Liver (tissue), 9 donors: Measurements from ENCODE around the gene KCP. TPM values are rescaled to one million over a fixed set of nuclear protein-coding genes. Genes with fewer than 3 reads are reported as not detected.

Experiments
- DNase-seq: peaks from one replicate; pipeline ENCODE4 v3.0.0-alpha.2; 2017; ENCODE audit warnings: low spot score
- H3K27ac ChIP-seq, 2 donors: one replicate each; pipeline ENCODE4 v1.7.0; 2013; ENCODE audit warnings: inconsistent platforms in 2 of 2, low read length in 2 of 2, control low read depth in 1 of 2, low read depth in 1 of 2, mild to moderate bottlenecking in 1 of 2
- H3K27me3 ChIP-seq, 4 donors: one replicate each; pipeline versions ENCODE4 v1.6.1 to v1.7.0; 2013; ENCODE audit warnings: low read length in 3 of 4, inconsistent platforms in 1 of 4, mild to moderate bottlenecking in 1 of 4, moderate library complexity in 1 of 4; ENCODE audit not compliant: control insufficient read depth in 4 of 4, insufficient read depth in 4 of 4
- H3K36me3 ChIP-seq, 4 donors: one replicate each; pipeline versions ENCODE4 v1.6.1 to v1.7.0; 2013; ENCODE audit warnings: low read length in 3 of 4, mild to moderate bottlenecking in 3 of 4, low read depth in 1 of 4, moderate library complexity in 1 of 4; ENCODE audit not compliant: control insufficient read depth in 4 of 4, insufficient read depth in 3 of 4
- H3K4me1 ChIP-seq, 4 donors: one replicate each; pipeline versions ENCODE4 v1.6.1 to v1.7.0; 2013; ENCODE audit warnings: low read length in 3 of 4, mild to moderate bottlenecking in 3 of 4, moderate library complexity in 1 of 4; ENCODE audit not compliant: control insufficient read depth in 4 of 4, insufficient read depth in 4 of 4
- H3K4me3 ChIP-seq, 3 donors: one replicate each; pipeline versions ENCODE4 v1.6.1 to v1.7.0; 2013; ENCODE audit warnings: low read length in 3 of 3, control low read depth in 1 of 3, low read depth in 1 of 3, mild to moderate bottlenecking in 1 of 3
- H3K9ac ChIP-seq, 2 donors: one replicate each; pipeline ENCODE4 v1.7.0; 2013; ENCODE audit warnings: low read length in 2 of 2, mild to moderate bottlenecking in 2 of 2, moderate library complexity in 2 of 2, control low read depth in 1 of 2, low read depth in 1 of 2
- H3K9me3 ChIP-seq, 4 donors: one replicate each; pipeline versions ENCODE4 v1.6.1 to v1.7.0; 2013; ENCODE audit warnings: low read length in 3 of 4; ENCODE audit not compliant: control insufficient read depth in 4 of 4
- ATF3 ChIP-seq: IDR thresholded peaks from 2 replicates; pipeline ENCODE4 v1.6.1; 2016; ENCODE audit warnings: antibody characterized with exemption
- CTCF ChIP-seq: fragments of 150-350 bp; IDR thresholded peaks from 2 replicates; pipeline ENCODE4 v1.5.1; 2017; ENCODE audit warnings: improper control_type of control experiment, low read depth, low read length; ENCODE audit not compliant: missing input control
- EGR1 ChIP-seq, 2 donors: IDR thresholded peaks; 2 replicates each; pipeline ENCODE4 v1.6.1; 2016 to 2018; ENCODE audit warnings: antibody characterized with exemption in 2 of 2, low read depth in 2 of 2
- FOXA1 ChIP-seq: IDR thresholded peaks from 2 replicates; pipeline ENCODE4 v1.6.1; 2016; ENCODE audit warnings: antibody characterized with exemption
- FOXA2 ChIP-seq: IDR thresholded peaks from 2 replicates; pipeline ENCODE4 v1.6.1; 2016; ENCODE audit warnings: antibody characterized with exemption
- GABPA ChIP-seq, 2 donors: IDR thresholded peaks in 1 of 2; conservative IDR thresholded peaks in 1 of 2; 2 replicates each; pipeline ENCODE4 v1.6.1; 2016; ENCODE audit warnings: antibody characterized with exemption in 2 of 2, mild to moderate bottlenecking in 1 of 2, moderate library complexity in 1 of 2
- HNF4A ChIP-seq, 2 donors: conservative IDR thresholded peaks; 2 replicates each; pipeline ENCODE4 v1.6.1; 2016; ENCODE audit warnings: antibody characterized with exemption in 2 of 2, mild to moderate bottlenecking in 2 of 2
- HNF4G ChIP-seq: IDR thresholded peaks from 2 replicates; pipeline ENCODE4 v1.6.1; 2016; ENCODE audit warnings: antibody characterized with exemption
- JUND ChIP-seq, 2 donors: IDR thresholded peaks; 2 replicates each; pipeline ENCODE4 v1.6.1; 2016; ENCODE audit warnings: antibody characterized with exemption in 2 of 2
- MAX ChIP-seq: IDR thresholded peaks from 2 replicates; pipeline ENCODE4 v1.6.1; 2016; ENCODE audit warnings: antibody characterized with exemption
- NR2F2 ChIP-seq: IDR thresholded peaks from 2 replicates; pipeline ENCODE4 v1.6.1; 2016; ENCODE audit warnings: antibody characterized with exemption
- RAD21 ChIP-seq, 2 donors: IDR thresholded peaks; 2 replicates each; pipeline ENCODE4 v1.6.1; 2016; ENCODE audit warnings: antibody characterized with exemption in 2 of 2, mild to moderate bottlenecking in 2 of 2
- REST ChIP-seq: IDR thresholded peaks from 2 replicates; pipeline ENCODE4 v1.6.1; 2016; ENCODE audit warnings: antibody characterized with exemption, mild to moderate bottlenecking
- RXRA ChIP-seq, 2 donors: IDR thresholded peaks; 2 replicates each; pipeline ENCODE4 v1.6.1; 2017 to 2018; ENCODE audit warnings: antibody characterized with exemption in 2 of 2, mild to moderate bottlenecking in 1 of 2
- SP1 ChIP-seq: IDR thresholded peaks from 2 replicates; pipeline ENCODE4 v1.6.1; 2018; ENCODE audit warnings: antibody characterized with exemption, mild to moderate bottlenecking
- TAF1 ChIP-seq: conservative IDR thresholded peaks from 2 replicates; pipeline ENCODE4 v1.6.1; 2016; ENCODE audit warnings: antibody characterized with exemption, mild to moderate bottlenecking
- YY1 ChIP-seq: IDR thresholded peaks from 2 replicates; pipeline ENCODE4 v1.6.1; 2016; ENCODE audit warnings: antibody characterized with exemption, mild to moderate bottlenecking
- ZBTB33 ChIP-seq: IDR thresholded peaks from 2 replicates; pipeline ENCODE4 v1.6.1; 2016; ENCODE audit warnings: antibody characterized with exemption
- WGBS: extraction: QIAGEN DNeasy Blood & Tissue Kit; methylation state at CpG from one replicate; pipeline ENCODE4 v1.1.7; 2013; 5-methylcytosine and 5-hydroxymethylcytosine counted together
- polyA plus RNA-seq, 2 donors: library from polyadenylated mRNA; stranded (reverse) in 1 of 2; unstranded in 1 of 2; fragments of 200-250 nt in 1 of 2; fragments of >200 nt in 1 of 2; fragmentation: Nextera tagmentation in 1 of 2; extraction: Ambion mirVana in 1 of 2; gene quantifications; one replicate each; pipeline versions ENCODE4 v1.2.1 to v1.2.3, GENCODE V29; 2013 to 2015
- total RNA-seq, 2 donors: library from RNA; depleted of rRNA; stranded (reverse); fragments of >200 nt; gene quantifications; one replicate each; pipeline ENCODE4 v1.2.3, GENCODE V29; 2014
- donor health status: healthy.
- donor health status: healthy.
- donor health status: healthy.
- donor health status: healthy.
- donor health status: healthy.

Gene KCP
- total and polyA plus RNA-seq, 4 donors = 0.02 to 0.08 (median 0.05) TPM; not detected in 1

GRCh38 chr7:128881458-128882125, 28.9 kb downstream of the KCP start:
- H3K9me3 ChIP-seq = no peaks in the 10 kb centered on the region
- WGBS = 91% methylated on average over 10 of the region's 10 CpGs
- no peaks in the 10 kb centered on the region for H3K27me3 ChIP-seq
- H3K36me3 ChIP-seq = no peaks in the 10 kb centered on the region
- no peak overlapping the region for H3K27ac ChIP-seq
- no peak for DNase-seq
- peaks cover 0 to 7% (median 0%) of the 10 kb centered on the region in 4 donors for H3K4me1 ChIP-seq
- H3K4me3 ChIP-seq = no peak overlapping the region
- no peak for TF ChIP-seq EGR1 (IDR thresholded peaks at IDR 0.05; ENCODE audit: low read depth in 2 of 2)
- no peak for TF ChIP-seq YY1
- TF ChIP-seq ATF3 = no peak
- TF ChIP-seq SP1 = no peak
- no peak for TF ChIP-seq GABPA (IDR thresholded peaks at IDR 0.05 in 1 of 2, conservative IDR thresholded peaks at IDR 0.05 in 1 of 2)
- no peak for TF ChIP-seq REST
- no peak for TF ChIP-seq RAD21 (IDR thresholded peaks at IDR 0.05)
- no peak for TF ChIP-seq JUND (IDR thresholded peaks at IDR 0.05)
- no peak for TF ChIP-seq RXRA (IDR thresholded peaks at IDR 0.05)
- TF ChIP-seq HNF4G = no peak
- no peak for TF ChIP-seq HNF4A (conservative IDR thresholded peaks at IDR 0.05)
- no peak for TF ChIP-seq FOXA2
- no peak for TF ChIP-seq MAX
- TF ChIP-seq FOXA1 = no peak
- TF ChIP-seq CTCF = no peak
- TF ChIP-seq TAF1 = no peak
- no peak for TF ChIP-seq ZBTB33
- TF ChIP-seq NR2F2 = no peak
- no peak overlapping the region for H3K9ac ChIP-seq
